H9 (cell line): ENCODE data around the gene N4BP2. TPM values are rescaled to one million over a fixed set of nuclear protein-coding genes. Genes with fewer than 3 reads are reported as not detected.

Experiments
- DNase-seq: peaks from one replicate; pipeline ENCODE4 v3.0.0-alpha.2; 2017
- H2AFZ ChIP-seq: one replicate; pipeline ENCODE4 v1.6.1; 2013; ENCODE audit warnings: mild to moderate bottlenecking, low read length, control low read depth, moderate library complexity
- H2AK5ac ChIP-seq: 2 replicates; pipeline ENCODE4 v1.6.1; 2013; ENCODE audit warnings: low read length, control low read depth, mixed read lengths; ENCODE audit not compliant: insufficient read length
- H2BK120ac ChIP-seq: one replicate; pipeline ENCODE4 v1.6.1; 2013; ENCODE audit warnings: low read depth, mild to moderate bottlenecking, low read length, control low read depth, inconsistent platforms; ENCODE audit not compliant: poor library complexity, severe bottlenecking
- H2BK12ac ChIP-seq: 2 replicates; pipeline ENCODE4 v1.6.1; 2013; ENCODE audit warnings: low read length, control low read depth, mixed read lengths, low read depth; ENCODE audit not compliant: insufficient read length
- H2BK15ac ChIP-seq: 2 replicates; pipeline ENCODE4 v1.6.1; 2013; ENCODE audit warnings: low read depth, low read length, control low read depth
- H2BK20ac ChIP-seq: one replicate; pipeline ENCODE4 v1.6.1; 2013; ENCODE audit warnings: low read depth, mild to moderate bottlenecking, low read length, control low read depth, inconsistent platforms; ENCODE audit not compliant: poor library complexity, severe bottlenecking
- H2BK5ac ChIP-seq: 2 replicates; pipeline ENCODE4 v1.6.1; 2013; ENCODE audit warnings: low read length, control low read depth, mixed read lengths; ENCODE audit not compliant: insufficient read length
- H3K14ac ChIP-seq: 2 replicates; pipeline ENCODE4 v1.6.1; 2013; ENCODE audit warnings: low read length, control low read depth; ENCODE audit not compliant: insufficient read depth
- H3K18ac ChIP-seq: 2 replicates; pipeline ENCODE4 v1.6.1; 2013; ENCODE audit warnings: low read depth, mild to moderate bottlenecking, mixed read lengths, low read length, control low read depth; ENCODE audit not compliant: insufficient read length
- H3K23ac ChIP-seq: 2 replicates; pipeline ENCODE4 v1.6.1; 2013; ENCODE audit warnings: low read length, control low read depth, mixed read lengths, low read depth; ENCODE audit not compliant: insufficient read length
- H3K23me2 ChIP-seq: 2 replicates; pipeline ENCODE4 v1.6.1; 2013; ENCODE audit warnings: low read depth, mild to moderate bottlenecking, mixed read lengths, low read length, control low read depth; ENCODE audit not compliant: insufficient read length, poor library complexity, severe bottlenecking
- H3K27ac ChIP-seq: 2 replicates; pipeline ENCODE4 v1.5.1; 2013; ENCODE audit warnings: low read length, control low read depth, mixed read lengths, low read depth; ENCODE audit not compliant: insufficient read length
- H3K27me3 ChIP-seq: 2 replicates; pipeline ENCODE4 v1.6.1; 2013; ENCODE audit warnings: low read length, control low read depth, inconsistent platforms; ENCODE audit not compliant: insufficient read depth
- H3K4ac ChIP-seq: 2 replicates; pipeline ENCODE4 v1.6.1; 2013; ENCODE audit warnings: low read depth, mild to moderate bottlenecking, control low read depth, inconsistent platforms, low read length, moderate library complexity
- H3K4me1 ChIP-seq: 2 replicates; pipeline ENCODE4 v1.6.1; 2013; ENCODE audit warnings: low read length, control low read depth, inconsistent platforms; ENCODE audit not compliant: insufficient read depth
- H3K4me2 ChIP-seq: 2 replicates; pipeline ENCODE4 v1.6.1; 2013; ENCODE audit warnings: low read length, control low read depth, mixed read lengths; ENCODE audit not compliant: insufficient read length, insufficient read depth
- H3K56ac ChIP-seq: 2 replicates; pipeline ENCODE4 v1.6.1; 2013; ENCODE audit warnings: low read depth, mild to moderate bottlenecking, mixed read lengths, low read length, control low read depth; ENCODE audit not compliant: insufficient read length
- H3K79me1 ChIP-seq: 2 replicates; pipeline ENCODE4 v1.6.1; 2013; ENCODE audit warnings: low read depth, mild to moderate bottlenecking, moderate library complexity, low read length, control low read depth, inconsistent platforms; ENCODE audit not compliant: insufficient read depth, poor library complexity, severe bottlenecking
- H3K79me2 ChIP-seq: 2 replicates; pipeline ENCODE4 v1.6.1; 2013; ENCODE audit warnings: low read length, control low read depth, inconsistent platforms; ENCODE audit not compliant: insufficient read depth
- H3K9ac ChIP-seq: 2 replicates; pipeline ENCODE4 v1.6.1; 2013; ENCODE audit warnings: low read length, control low read depth, mixed read lengths; ENCODE audit not compliant: insufficient read length; ENCODE audit errors: extremely low read depth
- H3K9me3 ChIP-seq: one replicate; pipeline ENCODE4 v1.6.1; 2013; ENCODE audit warnings: low read depth, low read length, inconsistent platforms; ENCODE audit not compliant: control insufficient read depth
- H3T11ph ChIP-seq: one replicate; pipeline ENCODE4 v1.6.1; 2013; ENCODE audit warnings: mild to moderate bottlenecking, low read length, control low read depth, inconsistent platforms
- H4K20me1 ChIP-seq: one replicate; pipeline ENCODE4 v1.6.1; 2013; ENCODE audit not compliant: control insufficient read depth, insufficient read length, insufficient read depth
- H4K5ac ChIP-seq: 2 replicates; pipeline ENCODE4 v1.6.1; 2013; ENCODE audit warnings: low read depth, mild to moderate bottlenecking, mixed read lengths, low read length, control low read depth; ENCODE audit not compliant: insufficient read length
- H4K8ac ChIP-seq: replicated peaks from 2 replicates; pipeline ENCODE4 v1.6.1; 2013; ENCODE audit warnings: low read length, control low read depth, mixed read lengths, low read depth; ENCODE audit not compliant: insufficient read length
- H4K91ac ChIP-seq: 2 replicates; pipeline ENCODE4 v1.6.1; 2013; ENCODE audit warnings: low read depth, mild to moderate bottlenecking, moderate library complexity, mixed read lengths, low read length, control low read depth; ENCODE audit not compliant: insufficient read length
- H3K27ac Mint-ChIP-seq, 3 experiments: 2 replicates in 2 of 3; 3 replicates in 1 of 3; pipeline ENCODE4 v1.8.0; 2020 to 2021; ENCODE audit warnings: mixed read lengths in 3 of 3, mild to moderate bottlenecking in 1 of 3, moderate library complexity in 1 of 3
- H3K27me3 Mint-ChIP-seq: 2 replicates; pipeline ENCODE4 v1.8.0; 2021; ENCODE audit warnings: low read depth, mild to moderate bottlenecking, moderate library complexity, mixed read lengths
- H3K36me3 Mint-ChIP-seq, 3 experiments: 2 replicates in 2 of 3; 3 replicates in 1 of 3; pipeline ENCODE4 v1.8.0; 2020 to 2021; ENCODE audit warnings: low read depth in 3 of 3, mixed read lengths in 3 of 3; ENCODE audit not compliant: insufficient read depth in 1 of 3
- H3K4me1 Mint-ChIP-seq, 2 experiments: 2 replicates each; pipeline ENCODE4 v1.8.0; 2020; ENCODE audit warnings: mixed read lengths in 2 of 2
- H3K4me3 Mint-ChIP-seq, 2 experiments: 2 replicates in 1 of 2; 3 replicates in 1 of 2; pipeline ENCODE4 v1.8.0; 2020 to 2021; ENCODE audit warnings: mild to moderate bottlenecking in 2 of 2, mixed read lengths in 2 of 2, moderate library complexity in 1 of 2
- H3K9me3 Mint-ChIP-seq, 2 experiments: 2 replicates in 1 of 2; 3 replicates in 1 of 2; pipeline ENCODE4 v1.8.0; 2020; ENCODE audit warnings: mild to moderate bottlenecking in 2 of 2, mixed read lengths in 2 of 2, moderate library complexity in 1 of 2
- WGBS: extraction: QIAGEN DNeasy Blood & Tissue Kit; methylation state at CpG from one replicate; pipeline ENCODE4 v1.1.7; 2013; ENCODE audit warnings: missing lambda C conversion rate, low lambda C conversion rate, mixed read lengths; ENCODE audit not compliant: insufficient read length; ENCODE audit errors: extremely low coverage; 5-methylcytosine and 5-hydroxymethylcytosine counted together
- total RNA-seq: library from RNA; stranded (reverse); gene quantifications from 2 replicates; pipeline ENCODE4 v1.2.1, GENCODE V29; 2021
- TF ChIP-seq, protein P1 (sequence below): fragments of 200-600 bp; sonication (generic); conservative IDR thresholded peaks from 3 replicates; pipeline ENCODE4 v1.8.0; 2021; ENCODE audit warnings: antibody characterized with exemption, mild to moderate bottlenecking

N4BP2 gene
- total RNA-seq, 1 experiment from 2014 or later, result 35.0 TPM

DNA sequence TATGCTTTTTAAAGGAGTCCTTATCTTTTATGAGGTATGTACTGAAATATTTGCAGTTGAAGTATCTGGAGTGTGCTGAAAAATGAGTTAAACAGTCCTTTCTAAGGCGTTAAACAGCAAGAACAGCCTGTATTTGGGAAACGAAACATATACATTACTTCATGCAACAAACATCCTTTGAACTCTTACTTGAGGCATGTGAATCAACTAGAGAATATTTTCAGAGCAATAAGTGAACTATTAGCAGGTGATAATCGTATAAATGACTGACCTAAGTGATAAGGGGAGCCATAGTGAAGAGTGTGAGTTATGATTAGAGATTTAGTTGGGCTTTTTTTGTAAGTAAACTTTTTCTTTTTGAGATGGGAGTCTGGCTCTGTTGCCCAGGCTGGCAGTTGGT is 94.3 kb downstream of the N4BP2 start:
- H3K56ac ChIP-seq, result no peak overlapping the region
- no peak overlapping the region for H4K5ac ChIP-seq
- no peak overlapping the region for H3K23ac ChIP-seq
- no peak overlapping the region for H2BK120ac ChIP-seq
- no peaks in the 10 kb centered on the region for H3K79me2 ChIP-seq
- H3K14ac ChIP-seq, result no peak overlapping the region
- Mint-ChIP-seq H3K9me3 (peaks cover 35 to 38% of the 10 kb centered on the region in 2 experiments), H3K36me3 (peaks cover 42 to 56% (median 52%) of the 10 kb centered on the region in 3 experiments), H3K4me3 (no peak overlapping the region), H3K27ac (no peak overlapping the region), H3K27me3 (no peaks in the 10 kb centered on the region), H3K4me1 (no peaks in the 10 kb centered on the region)
- H3T11ph ChIP-seq, result no peak overlapping the region
- H2BK15ac ChIP-seq, result no peak overlapping the region
- H3K4me1 ChIP-seq, result no peaks in the 10 kb centered on the region
- no peak overlapping the region for H4K91ac ChIP-seq
- no peak overlapping the region for H3K9ac ChIP-seq
- no peaks in the 10 kb centered on the region for H3K23me2 ChIP-seq
- no peak overlapping the region for H3K18ac ChIP-seq
- H2BK5ac ChIP-seq, result no peak overlapping the region
- WGBS, result no CpG with 5 or more reads among the region's 3 CpGs
- no peak for DNase-seq
- TF ChIP-seq, protein P1, sequence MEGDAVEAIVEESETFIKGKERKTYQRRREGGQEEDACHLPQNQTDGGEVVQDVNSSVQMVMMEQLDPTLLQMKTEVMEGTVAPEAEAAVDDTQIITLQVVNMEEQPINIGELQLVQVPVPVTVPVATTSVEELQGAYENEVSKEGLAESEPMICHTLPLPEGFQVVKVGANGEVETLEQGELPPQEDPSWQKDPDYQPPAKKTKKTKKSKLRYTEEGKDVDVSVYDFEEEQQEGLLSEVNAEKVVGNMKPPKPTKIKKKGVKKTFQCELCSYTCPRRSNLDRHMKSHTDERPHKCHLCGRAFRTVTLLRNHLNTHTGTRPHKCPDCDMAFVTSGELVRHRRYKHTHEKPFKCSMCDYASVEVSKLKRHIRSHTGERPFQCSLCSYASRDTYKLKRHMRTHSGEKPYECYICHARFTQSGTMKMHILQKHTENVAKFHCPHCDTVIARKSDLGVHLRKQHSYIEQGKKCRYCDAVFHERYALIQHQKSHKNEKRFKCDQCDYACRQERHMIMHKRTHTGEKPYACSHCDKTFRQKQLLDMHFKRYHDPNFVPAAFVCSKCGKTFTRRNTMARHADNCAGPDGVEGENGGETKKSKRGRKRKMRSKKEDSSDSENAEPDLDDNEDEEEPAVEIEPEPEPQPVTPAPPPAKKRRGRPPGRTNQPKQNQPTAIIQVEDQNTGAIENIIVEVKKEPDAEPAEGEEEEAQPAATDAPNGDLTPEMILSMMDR, result no peak
- H4K8ac ChIP-seq, result no peak overlapping the region
- no peak overlapping the region for H3K27ac ChIP-seq
- no peak overlapping the region for H2BK12ac ChIP-seq
- no peaks in the 10 kb centered on the region for H3K27me3 ChIP-seq
- no peaks in the 10 kb centered on the region for H4K20me1 ChIP-seq
- H3K4me2 ChIP-seq, result no peak overlapping the region
- no peak overlapping the region for H3K4ac ChIP-seq
- no peak overlapping the region for H2AFZ ChIP-seq
- H3K9me3 ChIP-seq, result no peaks in the 10 kb centered on the region
- no peak overlapping the region for H2BK20ac ChIP-seq
- no peak overlapping the region for H2AK5ac ChIP-seq
- no peaks in the 10 kb centered on the region for H3K79me1 ChIP-seq
